ENCODE results near the gene CD93. TPM values are rescaled to one million over a fixed set of nuclear protein-coding genes. Genes with fewer than 3 reads are reported as not detected.

Gene CD93
- total RNA-seq, 2 experiments from 2014 or later = 1.1 TPM

GRCh38 chr20:23061734-23062561 lies 24.2 kb downstream of the CD93 start:
- Mint-ChIP-seq H3K4me3 (no peak overlapping the region), H3K27ac (no peak overlapping the region), H3K27me3 (peaks cover 3% of the 10 kb centered on the region), H3K36me3 (ENCODE audit: low read depth) (no peaks in the 10 kb centered on the region), H3K9me3 (no peaks in the 10 kb centered on the region), H3K4me1 (ENCODE audit: low read depth) (no peaks in the 10 kb centered on the region)
- ATAC-seq (ENCODE audit: poor library complexity) (no peak), DNase-seq (peak in 2 of 14 experiments; percentile 34 to 35)
- Histone ChIP-seq H3K27ac (ENCODE audit: low read depth in 1 of 2, low read length in 2 of 2) (no peak overlapping the region), H3K4me3 (ENCODE audit: low read length) (no peak overlapping the region), H3K4me1 (ENCODE audit: insufficient read depth, low read length) (no peaks in the 10 kb centered on the region), H3K36me3 (ENCODE audit: insufficient read depth, low read length) (no peaks in the 10 kb centered on the region), H3K27me3 (ENCODE audit: control insufficient read depth in 1 of 2, insufficient read depth in 2 of 2, low read length in 2 of 2) (peaks cover 0 to 2% of the 10 kb centered on the region in 2 experiments), H3K9me3 (ENCODE audit: control insufficient read depth in 1 of 2, insufficient read depth in 1 of 2, low read length in 2 of 2) (no peaks in the 10 kb centered on the region)
- ChIA-PET POLR2A (no interaction called here), CTCF (no interaction called here)
- TF ChIP-seq, protein P1, sequence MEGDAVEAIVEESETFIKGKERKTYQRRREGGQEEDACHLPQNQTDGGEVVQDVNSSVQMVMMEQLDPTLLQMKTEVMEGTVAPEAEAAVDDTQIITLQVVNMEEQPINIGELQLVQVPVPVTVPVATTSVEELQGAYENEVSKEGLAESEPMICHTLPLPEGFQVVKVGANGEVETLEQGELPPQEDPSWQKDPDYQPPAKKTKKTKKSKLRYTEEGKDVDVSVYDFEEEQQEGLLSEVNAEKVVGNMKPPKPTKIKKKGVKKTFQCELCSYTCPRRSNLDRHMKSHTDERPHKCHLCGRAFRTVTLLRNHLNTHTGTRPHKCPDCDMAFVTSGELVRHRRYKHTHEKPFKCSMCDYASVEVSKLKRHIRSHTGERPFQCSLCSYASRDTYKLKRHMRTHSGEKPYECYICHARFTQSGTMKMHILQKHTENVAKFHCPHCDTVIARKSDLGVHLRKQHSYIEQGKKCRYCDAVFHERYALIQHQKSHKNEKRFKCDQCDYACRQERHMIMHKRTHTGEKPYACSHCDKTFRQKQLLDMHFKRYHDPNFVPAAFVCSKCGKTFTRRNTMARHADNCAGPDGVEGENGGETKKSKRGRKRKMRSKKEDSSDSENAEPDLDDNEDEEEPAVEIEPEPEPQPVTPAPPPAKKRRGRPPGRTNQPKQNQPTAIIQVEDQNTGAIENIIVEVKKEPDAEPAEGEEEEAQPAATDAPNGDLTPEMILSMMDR (IDR thresholded peaks at IDR 0.05) = no peak
- intact Hi-C loops (cut with DNase I, micrococcal nuclease) = no loop called here

GRCh38 chr20:23061262-23061661 lies 24.9 kb downstream of the CD93 start:
- CTCF ChIA-PET = no interaction called here
- DNase-seq = no peak

DNA sequence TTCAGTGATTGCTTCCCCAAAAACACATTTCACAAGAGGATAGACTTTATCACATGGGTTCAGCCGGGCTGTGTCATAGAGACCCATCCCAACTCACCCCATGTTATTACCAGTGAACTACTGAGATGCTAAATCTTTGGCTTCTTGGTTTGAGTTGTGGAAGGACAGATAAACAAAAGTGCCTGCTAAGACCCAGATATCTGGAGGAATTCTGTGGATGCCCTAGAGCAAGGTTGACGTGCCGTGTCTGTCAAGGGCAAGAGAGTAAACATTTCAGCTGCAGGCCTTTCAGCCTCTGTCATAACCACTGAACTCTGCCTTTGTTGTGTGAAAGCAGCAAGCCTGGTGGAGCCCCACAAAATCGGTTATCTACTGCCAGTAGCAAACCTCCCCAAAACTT lies 25.5 kb downstream of the CD93 start:
- H3K27me3 ChIP-seq (ENCODE audit: control insufficient read depth in 1 of 2, insufficient read depth in 2 of 2, low read length in 2 of 2) = peaks cover 0 to 2% of the 10 kb centered on the region in 2 experiments
- H3K4me3 ChIP-seq (ENCODE audit: low read length) = no peak overlapping the region
- no peaks in the 10 kb centered on the region for H3K9me3 ChIP-seq (ENCODE audit: control insufficient read depth in 1 of 2, insufficient read depth in 1 of 2, low read length in 2 of 2)
- Mint-ChIP-seq H3K4me1 (ENCODE audit: low read depth) (no peaks in the 10 kb centered on the region), H3K36me3 (ENCODE audit: low read depth) (no peaks in the 10 kb centered on the region), H3K27ac (no peak overlapping the region), H3K9me3 (no peaks in the 10 kb centered on the region), H3K4me3 (no peak overlapping the region), H3K27me3 (peaks cover 3% of the 10 kb centered on the region)
- no peaks in the 10 kb centered on the region for H3K36me3 ChIP-seq (ENCODE audit: insufficient read depth, low read length)
- ATAC-seq (ENCODE audit: poor library complexity) (no peak), DNase-seq (no peak)
- TF ChIP-seq, protein P1 (IDR thresholded peaks at IDR 0.05) = no peak
- CTCF ChIA-PET = no interaction called here
- POLR2A ChIA-PET = no interaction called here
- H3K4me1 ChIP-seq (ENCODE audit: insufficient read depth, low read length) = no peaks in the 10 kb centered on the region
- H3K27ac ChIP-seq (ENCODE audit: low read depth in 1 of 2, low read length in 2 of 2) = no peak overlapping the region
- intact Hi-C loops (cut with DNase I, micrococcal nuclease) = no loop called here

More at GRCh38 chr20:23061262-23061661, 24.9 kb downstream of the CD93 start:
- H3K4me1 Mint-ChIP-seq (ENCODE audit: low read depth) = no peaks in the 10 kb centered on the region
- Histone ChIP-seq H3K36me3 (ENCODE audit: insufficient read depth, low read length) (no peaks in the 10 kb centered on the region), H3K27me3 (ENCODE audit: control insufficient read depth in 1 of 2, insufficient read depth in 2 of 2, low read length in 2 of 2) (peaks cover 0 to 2% of the 10 kb centered on the region in 2 experiments), H3K4me3 (ENCODE audit: low read length) (no peak overlapping the region), H3K4me1 (ENCODE audit: insufficient read depth, low read length) (no peaks in the 10 kb centered on the region), H3K9me3 (ENCODE audit: control insufficient read depth in 1 of 2, insufficient read depth in 1 of 2, low read length in 2 of 2) (no peaks in the 10 kb centered on the region), H3K27ac (ENCODE audit: low read depth in 1 of 2, low read length in 2 of 2) (no peak overlapping the region)
- ATAC-seq (ENCODE audit: poor library complexity) = no peak
- intact Hi-C loops (cut with DNase I, micrococcal nuclease) = no loop called here
- H3K27me3 Mint-ChIP-seq = peaks cover 3% of the 10 kb centered on the region
- no peak overlapping the region for H3K27ac Mint-ChIP-seq
- POLR2A ChIA-PET = no interaction called here
- TF ChIP-seq, protein P1 (IDR thresholded peaks at IDR 0.05) = no peak
- no peaks in the 10 kb centered on the region for H3K9me3 Mint-ChIP-seq
- H3K4me3 Mint-ChIP-seq = no peak overlapping the region
- no peaks in the 10 kb centered on the region for H3K36me3 Mint-ChIP-seq (ENCODE audit: low read depth)

Measured in CD4-positive, alpha-beta T cell (primary cell).